Endothelial cell (in vitro differentiated cells): ENCODE results near the gene PDE4D. TPM values are rescaled to one million over a fixed set of nuclear protein-coding genes. Genes with fewer than 3 reads are reported as not detected.

Experiments
- DNase-seq: peaks from one replicate; pipeline ENCODE4 v3.0.0; 2021; ENCODE audit warnings: low spot score
- H3K27ac Mint-ChIP-seq: one replicate; pipeline ENCODE4 v1.8.0; 2021; ENCODE audit warnings: mixed read lengths, inconsistent platforms; ENCODE audit not compliant: unreplicated experiment
- H3K27me3 Mint-ChIP-seq: one replicate; pipeline ENCODE4 v1.8.0; 2021; ENCODE audit warnings: mild to moderate bottlenecking, moderate library complexity, mixed read lengths, inconsistent platforms; ENCODE audit not compliant: unreplicated experiment
- H3K36me3 Mint-ChIP-seq: one replicate; pipeline ENCODE4 v1.8.0; 2021; ENCODE audit warnings: mild to moderate bottlenecking, low read depth, mixed read lengths, inconsistent platforms; ENCODE audit not compliant: unreplicated experiment
- H3K4me1 Mint-ChIP-seq: one replicate; pipeline ENCODE4 v1.8.0; 2021; ENCODE audit warnings: mild to moderate bottlenecking, mixed read lengths, inconsistent platforms; ENCODE audit not compliant: unreplicated experiment
- H3K4me3 Mint-ChIP-seq: one replicate; pipeline ENCODE4 v1.8.0; 2021; ENCODE audit warnings: mild to moderate bottlenecking, mixed read lengths, inconsistent platforms; ENCODE audit not compliant: unreplicated experiment
- H3K9me3 Mint-ChIP-seq: one replicate; pipeline ENCODE4 v1.8.0; 2021; ENCODE audit warnings: mixed read lengths, inconsistent platforms; ENCODE audit not compliant: unreplicated experiment
- CTCF ChIP-seq: fragments of 200-600 bp; sonication (generic); IDR thresholded peaks from one replicate; pipeline ENCODE4 v1.5.0; 2021; ENCODE audit warnings: antibody characterized with exemption; ENCODE audit not compliant: unreplicated experiment
- total RNA-seq: library from RNA; stranded (reverse); fragmentation: NEBNext Ultra II Directional; extraction: Animal tissue kit (Norgen Biotek cat#: 25700); gene quantifications from one replicate; pipeline ENCODE4 v1.2.1, GENCODE V29; 2021; ENCODE audit not compliant: unreplicated experiment

PDE4D gene
- total RNA-seq, 1 donor from 2014 or later = 9.4 TPM

- no peaks in the 10 kb centered on the region for H3K36me3 Mint-ChIP-seq
- H3K9me3 Mint-ChIP-seq = no peaks in the 10 kb centered on the region
- H3K4me1 Mint-ChIP-seq = no peaks in the 10 kb centered on the region
- TF ChIP-seq CTCF = peak; percentile 64
- peak; percentile 35 for DNase-seq
- no peak overlapping the region for H3K4me3 Mint-ChIP-seq
- no peak overlapping the region for H3K27ac Mint-ChIP-seq
- no peaks in the 10 kb centered on the region for H3K27me3 Mint-ChIP-seq
Observed at GRCh38 chr5:59496524-59497134, 396.9 kb downstream of the PDE4D start.

- Mint-ChIP-seq H3K4me3 (no peak overlapping the region), H3K36me3 (no peaks in the 10 kb centered on the region), H3K27me3 (no peaks in the 10 kb centered on the region), H3K27ac (no peak overlapping the region), H3K9me3 (no peaks in the 10 kb centered on the region), H3K4me1 (peaks cover 5% of the 10 kb centered on the region)
- no peak for DNase-seq
- no peak for TF ChIP-seq CTCF
Observed at GRCh38 chr5:59491945-59492344, 401.6 kb downstream of the PDE4D start.

- no peaks in the 10 kb centered on the region for H3K9me3 Mint-ChIP-seq
- DNase-seq = no peak
- no peaks in the 10 kb centered on the region for H3K36me3 Mint-ChIP-seq
- TF ChIP-seq CTCF = no peak
- peaks cover 7% of the 10 kb centered on the region for H3K4me1 Mint-ChIP-seq
- no peaks in the 10 kb centered on the region for H3K27me3 Mint-ChIP-seq
- no peak overlapping the region for H3K4me3 Mint-ChIP-seq
- H3K27ac Mint-ChIP-seq = no peak overlapping the region
Observed at GRCh38 chr5:59489551-59489950, 404.0 kb downstream of the PDE4D start.

GRCh38 chr5:59487772-59488729 is 405.5 kb downstream of the PDE4D start:
- Mint-ChIP-seq H3K9me3 (no peaks in the 10 kb centered on the region), H3K4me1 (peaks cover 7% of the 10 kb centered on the region), H3K27me3 (no peaks in the 10 kb centered on the region), H3K27ac (no peak overlapping the region), H3K4me3 (no peak overlapping the region), H3K36me3 (no peaks in the 10 kb centered on the region)
- no peak for DNase-seq
- no peak for TF ChIP-seq CTCF
